ENCODE measurements around the gene GXYLT2.

DNA sequence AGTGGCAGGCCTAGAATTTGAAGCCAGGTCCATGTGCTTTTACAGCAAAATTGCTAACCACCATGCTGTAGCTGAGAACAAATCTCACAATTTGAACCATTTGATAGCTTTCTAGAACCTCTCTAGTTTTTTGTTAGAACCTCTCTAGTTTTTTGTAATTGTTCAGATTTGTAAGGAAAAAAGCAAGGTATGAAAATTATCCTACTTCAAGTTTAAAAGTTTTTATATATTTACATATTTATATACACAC is 9.8 kb downstream of the GXYLT2 start:
- TF ChIP-seq, protein P1, sequence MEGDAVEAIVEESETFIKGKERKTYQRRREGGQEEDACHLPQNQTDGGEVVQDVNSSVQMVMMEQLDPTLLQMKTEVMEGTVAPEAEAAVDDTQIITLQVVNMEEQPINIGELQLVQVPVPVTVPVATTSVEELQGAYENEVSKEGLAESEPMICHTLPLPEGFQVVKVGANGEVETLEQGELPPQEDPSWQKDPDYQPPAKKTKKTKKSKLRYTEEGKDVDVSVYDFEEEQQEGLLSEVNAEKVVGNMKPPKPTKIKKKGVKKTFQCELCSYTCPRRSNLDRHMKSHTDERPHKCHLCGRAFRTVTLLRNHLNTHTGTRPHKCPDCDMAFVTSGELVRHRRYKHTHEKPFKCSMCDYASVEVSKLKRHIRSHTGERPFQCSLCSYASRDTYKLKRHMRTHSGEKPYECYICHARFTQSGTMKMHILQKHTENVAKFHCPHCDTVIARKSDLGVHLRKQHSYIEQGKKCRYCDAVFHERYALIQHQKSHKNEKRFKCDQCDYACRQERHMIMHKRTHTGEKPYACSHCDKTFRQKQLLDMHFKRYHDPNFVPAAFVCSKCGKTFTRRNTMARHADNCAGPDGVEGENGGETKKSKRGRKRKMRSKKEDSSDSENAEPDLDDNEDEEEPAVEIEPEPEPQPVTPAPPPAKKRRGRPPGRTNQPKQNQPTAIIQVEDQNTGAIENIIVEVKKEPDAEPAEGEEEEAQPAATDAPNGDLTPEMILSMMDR (IDR thresholded peaks at IDR 0.05): no peak
- TF ChIP-seq POLR2A (IDR thresholded peaks at IDR 0.05): no peak
- no peak for TF ChIP-seq POLR2AphosphoS5 (IDR thresholded peaks at IDR 0.05; ENCODE audit: insufficient read depth in 1 of 2, low read depth in 1 of 2)
